Fibroblast of gingiva (primary cell): Measurements from ENCODE around the gene CEBPE.

Experiments
- DNase-seq: peaks from one replicate; pipeline ENCODE4 v3.0.0-alpha.2; 2011; ENCODE audit warnings: low read depth

Gene CEBPE

DNA sequence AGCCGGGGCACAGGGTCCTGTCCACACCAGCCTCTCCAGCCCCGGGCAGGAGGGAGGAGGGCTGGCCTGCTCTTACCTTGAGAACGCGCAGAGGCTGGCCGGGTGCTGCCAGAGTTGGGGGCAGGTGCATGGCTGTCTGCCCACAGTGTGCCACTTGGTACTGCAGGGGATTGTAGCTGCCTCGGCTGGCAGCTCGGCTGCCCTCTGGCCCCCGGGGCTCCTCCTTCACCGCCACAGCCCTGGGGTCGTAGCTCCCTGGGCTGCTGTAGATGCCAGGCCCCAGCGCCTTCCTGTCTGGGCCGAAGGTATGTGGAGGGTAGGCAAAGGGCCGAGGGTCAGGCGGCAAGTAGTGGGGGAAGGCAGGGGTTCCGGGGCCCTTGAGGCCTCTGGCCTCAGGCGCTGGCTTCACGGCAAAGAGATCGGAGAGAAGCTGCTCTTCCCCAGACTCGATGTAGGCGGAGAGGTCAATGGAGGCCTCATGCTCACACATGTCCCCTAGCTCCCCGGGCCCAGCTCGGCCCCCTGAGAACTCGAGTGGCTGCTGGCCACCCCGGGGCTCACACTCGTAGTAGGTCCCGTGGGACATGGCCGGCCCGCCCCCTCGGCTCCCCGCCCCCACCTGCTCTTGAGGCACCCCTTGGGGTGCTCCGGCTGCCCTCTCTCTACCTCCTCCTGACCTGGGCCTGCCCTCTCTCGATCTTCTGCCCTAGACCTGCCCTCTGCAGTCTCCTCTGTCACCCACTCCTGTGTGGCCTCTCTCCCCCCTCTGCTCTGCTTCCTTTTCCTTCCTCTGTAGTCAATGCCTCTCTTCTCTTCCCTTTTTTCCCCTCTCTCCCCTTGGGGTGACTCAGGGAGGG, at the start of gene CEBPE:
CEBPE (minus strand) TSS at position 750 of the 857 bp plus-strand sequence; CDS start at position 586, 164 bp downstream.
- no peak for DNase-seq

DNA sequence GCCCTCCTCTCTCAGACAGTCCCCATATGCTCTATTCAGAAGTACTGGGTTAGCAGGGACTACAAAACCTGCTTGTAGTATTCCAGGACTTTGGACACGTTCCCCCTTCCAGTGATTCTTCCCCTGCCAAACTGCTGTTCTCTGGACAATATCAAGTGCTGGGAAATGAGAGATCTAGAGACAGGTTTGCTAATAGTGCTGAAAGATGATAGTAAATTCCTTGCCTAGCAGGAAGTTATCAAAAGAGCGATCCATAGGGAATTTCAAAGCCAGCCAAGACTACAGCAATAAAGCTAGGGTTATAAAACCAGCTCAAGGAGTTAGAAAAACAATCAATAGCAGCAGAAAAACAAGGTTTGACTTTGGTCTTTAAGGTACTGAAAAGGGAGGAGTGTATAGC, 49.2 kb upstream of the CEBPE start:
- DNase-seq, result no peak

GRCh38 chr14:23167116-23167847, 48.2 kb upstream of the CEBPE start:
- no peak for DNase-seq

- DNase-seq, result no peak
These were observed 45.9 kb upstream of the CEBPE start for GRCh38 chr14:23164949-23165348.

- peak; percentile 43 for DNase-seq
These were observed 45.2 kb upstream of the CEBPE start for GRCh38 chr14:23164250-23164649.

- no peak for DNase-seq
These were observed 44.8 kb upstream of the CEBPE start for GRCh38 chr14:23163830-23164229.

GRCh38 chr14:23162800-23163199, 43.7 kb upstream of the CEBPE start:
- no peak for DNase-seq

DNA sequence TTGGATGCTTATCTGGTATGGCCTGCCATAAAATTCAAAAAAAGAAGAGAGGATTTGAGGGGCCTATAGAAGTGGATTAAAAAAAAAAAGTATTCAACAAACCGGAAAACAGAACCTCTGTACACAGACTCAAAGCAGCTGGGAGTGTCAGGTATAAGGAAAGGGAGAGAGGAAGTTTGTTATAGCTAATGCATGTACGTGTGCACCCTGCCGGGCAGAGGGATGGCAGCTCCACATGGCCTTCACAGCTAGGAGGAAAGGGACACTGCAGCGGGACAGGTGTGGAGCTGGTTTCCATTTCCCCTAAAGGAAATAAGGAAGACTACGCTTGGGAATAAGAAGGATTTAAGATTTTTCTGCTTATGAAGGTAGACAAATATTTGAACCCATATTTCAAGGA, 43.0 kb upstream of the CEBPE start:
- DNase-seq, result no peak

DNA sequence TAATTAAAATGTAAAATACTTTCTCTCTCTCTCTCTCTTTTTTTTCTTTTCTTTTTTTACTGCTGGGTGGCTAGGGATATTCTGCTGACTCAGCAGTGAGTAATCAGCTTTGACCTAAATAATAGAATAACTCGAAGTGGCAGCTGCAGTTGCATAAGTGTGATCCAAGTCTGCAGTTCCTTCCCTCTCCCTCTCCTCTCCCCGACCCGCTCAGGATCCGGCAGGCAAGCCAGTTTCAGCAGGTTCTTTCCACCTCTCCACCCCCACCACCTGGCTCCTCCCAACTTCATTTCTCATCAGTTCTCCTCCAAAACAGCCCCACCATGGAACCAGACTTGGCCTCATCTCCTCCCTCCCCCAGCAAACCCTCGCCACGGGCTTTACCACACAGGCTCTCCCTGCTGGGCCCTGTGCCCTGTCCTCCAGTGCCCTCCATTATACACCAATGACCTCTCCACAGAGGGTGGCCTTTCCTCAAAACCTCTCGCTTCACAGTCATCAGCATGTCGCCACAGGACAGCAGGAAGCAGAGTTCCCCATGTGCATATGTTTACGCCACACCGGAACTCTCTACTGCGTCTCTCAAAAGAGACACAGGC, 42.0 kb upstream of the CEBPE start:
- peak; percentile 85 for DNase-seq

DNA sequence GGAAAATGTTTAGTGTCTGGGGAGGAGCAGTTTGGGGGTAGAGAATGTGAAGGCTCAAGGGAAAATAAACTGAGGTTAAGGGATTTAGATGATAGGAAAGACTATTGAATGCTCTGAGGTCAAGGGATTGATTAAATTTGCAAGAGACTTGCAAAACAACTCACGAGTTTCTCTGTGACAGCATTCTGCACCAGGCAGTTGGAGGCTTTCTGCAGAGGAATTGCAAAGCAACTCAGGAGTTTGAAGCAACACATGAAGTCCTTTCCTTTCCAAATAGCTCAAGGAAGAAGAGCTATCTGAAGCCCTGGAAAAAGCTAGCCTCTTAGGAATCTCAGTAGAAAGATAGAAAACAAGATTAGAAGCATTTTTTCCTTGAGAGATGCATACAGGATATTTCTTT, 40.5 kb upstream of the CEBPE start:
- peak; percentile 53 for DNase-seq

GRCh38 chr14:23158779-23159178, 39.7 kb upstream of the CEBPE start:
- DNase-seq, result no peak

GRCh38 chr14:23154964-23155587, 36.0 kb upstream of the CEBPE start:
- DNase-seq, result peak; percentile 94

GRCh38 chr14:23153851-23154796, 35.1 kb upstream of the CEBPE start:
- DNase-seq, result peak; percentile 89

- DNase-seq, result no peak
These were observed 32.3 kb upstream of the CEBPE start for GRCh38 chr14:23151342-23151741.

- no peak for DNase-seq
These were observed 30.7 kb upstream of the CEBPE start for GRCh38 chr14:23149745-23150144.

GRCh38 chr14:23148591-23149249, 29.7 kb upstream of the CEBPE start:
- DNase-seq, result peak; percentile 36

GRCh38 chr14:23147676-23148075, 28.6 kb upstream of the CEBPE start:
- DNase-seq, result no peak

- DNase-seq, result no peak
These were observed 27.9 kb upstream of the CEBPE start for GRCh38 chr14:23146980-23147379.

DNA sequence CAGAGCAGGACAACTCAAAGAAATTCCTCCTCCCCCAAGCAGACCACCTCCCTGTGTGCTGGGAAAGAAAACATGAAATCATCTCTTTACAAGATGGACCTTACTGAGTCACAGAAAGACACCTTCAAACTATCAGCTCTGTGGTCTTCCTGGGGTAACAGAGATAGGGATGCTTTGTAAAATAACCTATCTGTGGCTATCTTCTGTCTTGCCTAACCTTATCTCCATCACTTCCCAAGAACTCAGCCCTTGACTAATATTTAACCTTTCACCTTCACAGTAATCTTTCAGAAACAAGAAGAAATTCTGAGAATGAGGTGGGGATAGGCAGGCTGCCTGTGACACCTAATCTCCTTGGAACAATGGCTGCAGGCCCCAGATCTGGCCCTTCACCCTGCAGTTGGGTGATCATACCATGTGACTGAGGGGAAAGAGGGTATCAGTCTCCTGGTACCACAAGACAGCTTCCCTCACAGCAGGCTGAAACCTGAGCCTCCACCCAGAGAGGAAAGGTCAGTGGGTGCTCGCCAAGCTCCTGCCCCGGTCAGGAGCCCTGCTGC, 27.4 kb upstream of the CEBPE start:
- no peak for DNase-seq

DNA sequence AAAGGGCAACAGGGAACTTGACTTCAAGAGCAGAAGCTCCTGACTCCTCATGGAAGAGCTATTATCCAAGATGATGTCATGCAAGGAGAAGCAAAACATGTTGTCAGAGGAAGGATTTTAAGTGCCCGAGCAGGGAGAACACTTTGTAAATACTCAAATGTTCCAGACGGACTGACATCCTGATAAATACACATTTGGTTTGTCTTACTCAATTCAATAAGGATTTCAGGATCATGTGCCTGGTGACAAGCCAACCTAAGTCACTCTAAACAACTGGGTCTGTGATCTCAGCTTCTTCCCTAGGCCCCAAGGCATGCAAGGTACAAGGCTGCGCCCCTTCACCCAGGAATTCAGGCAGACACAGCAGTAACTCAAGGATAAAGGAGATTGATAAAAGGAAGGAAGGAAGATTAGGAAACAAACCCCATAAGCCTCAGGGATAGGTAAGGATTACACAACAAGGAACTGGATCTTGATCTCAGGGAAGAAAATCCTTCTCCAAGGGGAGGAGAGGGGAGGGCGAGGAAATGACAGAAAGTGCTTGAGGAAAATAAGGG, 26.8 kb upstream of the CEBPE start:
- peak; percentile 31 for DNase-seq
